GM10266 (cell line): ENCODE measurements around the gene NLGN2.
A peak's percentile ranks its signal among the peaks of the same experiment; 100 is the strongest.

Experiments used
- DNase-seq: peaks from one replicate; pipeline ENCODE4 v3.0.0; 2012; ENCODE audit errors: extremely low spot score
- TF ChIP-seq, protein P1 (sequence below): IDR thresholded peaks from 2 replicates; pipeline ENCODE4 v1.5.1; 2012; ENCODE audit warnings: mild to moderate bottlenecking, low read depth; ENCODE audit not compliant: control insufficient read depth, insufficient read depth; ENCODE audit errors: missing control alignments

Gene NLGN2

DNA sequence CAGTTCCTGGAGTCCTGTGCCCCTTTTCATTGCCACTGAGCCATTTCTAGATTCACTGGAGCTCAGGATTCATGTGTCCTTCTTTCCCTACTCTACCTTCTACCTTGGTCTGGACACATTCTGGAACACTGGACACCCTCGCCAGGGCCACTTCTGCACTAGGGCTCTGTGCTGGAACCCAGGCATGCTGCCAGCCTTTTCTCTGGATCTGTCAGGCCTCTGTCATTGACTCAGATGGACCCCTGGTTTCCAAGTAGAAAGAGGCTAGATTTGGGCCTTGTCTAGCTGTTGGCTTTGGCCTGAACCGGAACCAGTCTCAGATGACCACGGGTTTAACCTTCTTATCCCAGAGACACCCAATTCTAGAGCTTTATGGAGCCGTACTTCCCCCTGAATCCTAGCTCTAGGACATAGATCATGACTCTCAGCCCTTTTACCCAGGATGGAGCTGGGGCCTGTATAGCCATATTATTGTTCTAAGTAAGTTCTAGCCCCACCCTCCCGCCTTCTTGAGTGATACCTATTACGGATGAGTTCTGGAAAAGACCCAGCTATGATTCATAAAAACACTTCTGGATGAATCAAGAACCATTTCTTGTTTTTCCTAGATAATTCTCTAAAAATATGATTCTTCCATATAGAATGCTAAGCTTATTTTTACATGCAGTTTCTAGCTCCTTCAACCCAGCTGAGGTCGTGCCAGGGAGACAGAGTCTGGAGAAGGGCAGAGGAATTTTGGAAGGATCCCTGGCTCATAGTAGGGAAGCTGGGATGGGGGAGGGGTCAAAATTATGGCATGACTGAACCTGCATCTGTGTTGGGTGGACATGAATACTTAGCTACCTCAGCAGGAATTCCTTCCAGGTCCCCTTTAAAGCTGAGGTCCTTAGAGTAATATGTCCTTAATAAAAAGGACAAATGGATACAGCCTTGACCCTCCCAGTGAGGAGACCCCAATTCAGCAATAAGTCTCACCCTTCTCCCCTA is 36.1 kb downstream of the NLGN2 start:
- TF ChIP-seq, protein P1, sequence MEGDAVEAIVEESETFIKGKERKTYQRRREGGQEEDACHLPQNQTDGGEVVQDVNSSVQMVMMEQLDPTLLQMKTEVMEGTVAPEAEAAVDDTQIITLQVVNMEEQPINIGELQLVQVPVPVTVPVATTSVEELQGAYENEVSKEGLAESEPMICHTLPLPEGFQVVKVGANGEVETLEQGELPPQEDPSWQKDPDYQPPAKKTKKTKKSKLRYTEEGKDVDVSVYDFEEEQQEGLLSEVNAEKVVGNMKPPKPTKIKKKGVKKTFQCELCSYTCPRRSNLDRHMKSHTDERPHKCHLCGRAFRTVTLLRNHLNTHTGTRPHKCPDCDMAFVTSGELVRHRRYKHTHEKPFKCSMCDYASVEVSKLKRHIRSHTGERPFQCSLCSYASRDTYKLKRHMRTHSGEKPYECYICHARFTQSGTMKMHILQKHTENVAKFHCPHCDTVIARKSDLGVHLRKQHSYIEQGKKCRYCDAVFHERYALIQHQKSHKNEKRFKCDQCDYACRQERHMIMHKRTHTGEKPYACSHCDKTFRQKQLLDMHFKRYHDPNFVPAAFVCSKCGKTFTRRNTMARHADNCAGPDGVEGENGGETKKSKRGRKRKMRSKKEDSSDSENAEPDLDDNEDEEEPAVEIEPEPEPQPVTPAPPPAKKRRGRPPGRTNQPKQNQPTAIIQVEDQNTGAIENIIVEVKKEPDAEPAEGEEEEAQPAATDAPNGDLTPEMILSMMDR: no peak
- no peak for DNase-seq

DNA sequence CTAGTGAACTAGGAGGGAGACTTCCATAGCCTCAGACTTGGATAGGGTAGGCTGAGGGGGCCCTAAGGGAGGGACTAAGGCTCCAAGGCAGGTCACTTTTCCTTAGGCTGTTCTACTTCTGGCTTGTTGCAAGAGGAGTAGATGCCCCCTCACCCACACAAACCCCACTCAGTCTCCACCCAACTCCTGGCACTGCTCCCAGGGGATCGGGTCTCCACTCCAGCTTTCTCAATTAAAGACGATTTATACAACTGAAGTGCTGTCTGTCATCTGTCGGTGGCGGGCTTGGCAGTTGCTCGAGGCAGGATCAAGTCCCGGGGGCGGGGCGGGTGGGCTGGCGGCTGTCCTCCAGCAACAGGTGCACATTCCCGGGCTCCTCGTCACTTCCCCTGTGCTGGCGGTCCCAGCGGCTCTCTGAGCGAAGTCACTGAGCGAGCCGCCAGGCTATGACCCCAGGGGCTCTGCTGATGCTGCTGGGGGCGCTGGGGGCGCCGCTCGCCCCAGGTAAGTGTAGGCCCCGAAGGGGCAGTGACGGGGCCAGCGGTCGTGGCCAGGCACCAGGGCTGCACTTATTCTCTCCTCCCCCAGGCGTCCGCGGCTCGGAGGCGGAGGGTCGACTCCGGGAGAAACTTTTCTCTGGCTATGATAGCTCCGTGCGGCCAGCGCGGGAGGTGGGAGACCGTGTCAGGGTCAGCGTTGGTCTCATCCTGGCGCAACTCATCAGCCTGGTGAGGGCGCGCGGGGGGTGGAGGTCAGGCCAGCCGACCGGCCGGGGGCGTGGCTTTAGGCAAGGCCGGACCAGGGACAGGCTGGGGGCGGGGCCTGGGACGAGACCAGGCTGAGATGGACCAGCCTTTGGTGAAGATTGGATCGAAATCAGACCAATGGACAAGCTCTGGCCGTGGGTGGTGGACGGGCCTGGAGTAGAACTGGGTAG is 37.3 kb downstream of the NLGN2 start, which contains the start of gene CHRNB1:
CHRNB1 (plus strand) TSS at position 380 of the 937 bp plus-strand sequence; CDS start at position 447, 67 bp downstream.
- TF ChIP-seq, protein P1: peak; percentile 32
- DNase-seq: peak; percentile 77

DNA sequence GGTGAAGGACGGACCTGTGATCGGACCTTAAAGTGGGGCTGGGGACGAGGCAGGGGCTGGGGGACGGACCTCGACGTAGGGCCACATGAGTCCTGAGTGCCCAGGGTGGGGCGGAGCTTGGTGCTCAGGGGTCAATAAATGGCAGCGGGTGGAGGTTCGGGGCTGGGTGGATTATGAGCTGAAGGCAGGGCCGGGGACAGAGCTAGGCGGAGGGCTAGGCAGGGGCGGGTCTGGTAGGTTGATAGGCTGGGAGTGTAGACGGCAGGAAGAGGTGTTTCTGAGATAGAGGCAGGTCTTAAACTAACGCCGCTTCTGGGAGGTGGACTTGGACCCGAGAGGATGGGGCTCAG is 37.9 kb downstream of the NLGN2 start:
- peak; percentile 66 for DNase-seq
- TF ChIP-seq, protein P1: no peak

DNA sequence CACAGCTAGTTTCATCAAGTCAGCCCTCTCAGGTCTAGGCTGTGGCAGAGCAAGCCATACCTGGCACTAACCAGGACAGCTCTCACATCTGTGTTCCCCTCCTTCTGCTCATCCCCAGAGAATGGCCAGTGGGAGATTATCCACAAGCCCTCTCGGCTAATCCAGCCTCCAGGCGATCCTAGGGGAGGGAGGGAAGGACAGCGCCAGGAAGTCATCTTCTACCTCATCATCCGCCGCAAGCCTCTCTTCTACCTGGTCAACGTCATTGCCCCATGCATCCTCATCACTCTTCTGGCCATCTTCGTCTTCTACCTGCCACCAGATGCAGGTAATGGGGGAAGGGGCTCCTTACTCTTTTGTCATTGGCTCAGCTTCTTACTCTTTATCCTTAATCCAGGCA is 40.8 kb downstream of the NLGN2 start:
- TF ChIP-seq, protein P1: no peak
- DNase-seq: no peak

DNA sequence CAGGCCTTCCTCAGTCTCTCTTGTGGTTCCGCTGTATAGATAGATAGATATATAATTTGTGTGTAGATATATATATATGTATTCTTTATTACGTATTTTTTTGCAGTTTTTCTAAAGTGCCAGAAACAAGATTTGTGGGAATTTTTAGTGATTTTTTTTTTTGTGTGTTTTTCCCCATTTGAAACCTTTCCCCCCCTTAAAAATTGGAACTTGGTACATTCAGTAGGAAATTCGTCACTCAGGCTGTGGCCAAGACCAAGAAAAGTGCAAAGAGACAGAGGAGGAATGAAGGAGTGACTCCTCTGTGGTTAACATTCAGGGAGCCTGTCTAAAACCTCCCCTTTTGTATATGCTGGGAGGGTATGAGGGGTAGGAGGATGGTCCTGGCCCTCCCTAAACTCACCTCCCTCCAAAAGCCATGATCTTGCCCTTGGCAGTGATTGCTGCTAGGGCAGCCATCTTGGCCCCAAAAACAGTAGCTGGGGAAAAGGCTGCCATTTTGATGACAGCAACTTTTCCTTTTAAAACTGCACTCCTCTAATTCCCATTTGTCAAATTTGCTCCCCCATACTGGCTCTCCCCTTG is 52.4 kb downstream of the NLGN2 start:
- TF ChIP-seq, protein P1: no peak
- no peak for DNase-seq

DNA sequence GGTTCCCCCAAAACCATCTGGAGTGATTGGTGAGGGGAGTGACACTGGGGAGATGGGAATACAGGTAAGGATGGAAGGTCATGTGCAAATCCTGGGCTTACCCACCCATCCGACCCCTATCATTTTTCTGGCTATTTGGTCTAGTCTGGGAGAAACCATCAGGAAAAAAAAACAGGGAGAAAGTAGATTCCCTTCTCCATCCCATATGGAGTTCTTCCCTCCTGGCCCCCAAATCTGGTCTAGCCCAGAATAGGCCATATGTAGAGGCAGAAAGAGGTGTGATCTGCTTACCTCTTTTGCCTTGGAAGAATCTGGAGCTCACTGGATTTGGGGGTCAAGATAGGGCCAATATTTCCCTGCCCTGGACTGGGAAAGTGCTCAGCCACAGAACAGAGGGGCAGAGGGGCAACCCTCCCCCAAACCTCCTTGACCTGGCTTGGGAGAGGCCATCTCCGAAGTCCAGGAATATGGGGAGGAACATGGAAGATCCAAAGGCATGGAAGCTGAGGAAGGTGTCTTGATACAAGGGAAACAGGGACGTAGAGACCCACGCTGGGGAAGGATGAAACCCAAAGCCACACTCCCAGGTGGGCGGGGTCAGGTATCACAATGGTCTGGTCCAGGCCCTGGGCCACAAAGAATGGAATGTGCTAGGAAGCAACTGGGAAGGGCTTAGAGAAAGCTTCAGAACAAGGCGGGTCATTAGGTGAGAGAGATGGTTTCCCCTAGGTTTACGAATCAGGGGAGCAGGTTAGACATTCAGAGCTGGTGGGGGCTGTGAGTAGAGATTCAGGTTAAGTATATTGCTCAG is 53.4 kb downstream of the NLGN2 start:
- no peak for DNase-seq
- TF ChIP-seq, protein P1: no peak
